HEK293 (cell line): ENCODE measurements around the gene ABCA7.

Source experiments
- CTCF ChIA-PET: fragments of 350-600 bp; formaldehyde crosslinking; extraction: SDS; loops from one replicate; lab custom pipeline; 2021; ENCODE audit warnings: antibody characterized with exemption; lab: Yijun Ruan, JAX
- POLR2A ChIA-PET: fragments of 300-600 bp; formaldehyde crosslinking; extraction: SDS; loops from one replicate; lab custom pipeline; 2020; ENCODE audit warnings: antibody characterized with exemption, inconsistent platforms; lab: Yijun Ruan, JAX
- H3K27ac ChIP-seq: fragments of 200-500 bp; sonication (Bioruptor generic); 2 replicates; pipeline ENCODE4 v1.5.1; 2014; ENCODE audit warnings: low read depth, low read length, control low read depth, inconsistent platforms; ENCODE audit errors: extremely low read depth
- H3K36me3 ChIP-seq, 2 experiments: fragments of 200-500 bp in 1 of 2; sonication (Bioruptor generic) in 1 of 2; 1 replicate in 1 of 2; 2 replicates in 1 of 2; pipeline ENCODE4 v1.5.1; 2014 to 2017; ENCODE audit warnings: inconsistent platforms in 2 of 2, low read length in 2 of 2; ENCODE audit not compliant: control insufficient read depth in 2 of 2, insufficient read depth in 1 of 2
- H3K4me1 ChIP-seq: fragments of 200-500 bp; sonication (Bioruptor generic); 2 replicates; pipeline ENCODE4 v1.5.1; 2014; ENCODE audit warnings: mild to moderate bottlenecking, low read length, inconsistent platforms; ENCODE audit not compliant: control insufficient read depth, insufficient read depth
- H3K4me3 ChIP-seq: 2 replicates; pipeline ENCODE4 v1.5.1; 2011; ENCODE audit warnings: low read depth, mild to moderate bottlenecking, control low read depth, low read length, moderate library complexity
- H3K9me3 ChIP-seq: fragments of 200-500 bp; sonication (Bioruptor generic); 2 replicates; pipeline ENCODE4 v1.5.1; 2014; ENCODE audit warnings: low read depth, low read length, inconsistent platforms; ENCODE audit not compliant: control insufficient read depth, insufficient read depth
- GLI4 ChIP-seq: fragments of 450-650 bp; formaldehyde crosslinking; IDR thresholded peaks from 2 replicates; pipeline ENCODE4 v1.5.1; 2016; ENCODE audit warnings: missing biosample characterization, missing genetic modification characterization
- GLIS1 ChIP-seq: fragments of 450-650 bp; formaldehyde crosslinking; IDR thresholded peaks from 2 replicates; pipeline ENCODE4 v1.5.1; 2016; ENCODE audit warnings: missing biosample characterization, missing genetic modification characterization
- HOXC10 ChIP-seq: sonication (generic); formaldehyde crosslinking; IDR thresholded peaks from 2 replicates; pipeline ENCODE4 v1.8.1; 2023; ENCODE audit warnings: mild to moderate bottlenecking, missing genetic modification reagents
- KLF1 ChIP-seq: fragments of 450-650 bp; formaldehyde crosslinking; IDR thresholded peaks from 2 replicates; pipeline ENCODE4 v1.5.1; 2016; ENCODE audit warnings: missing biosample characterization, missing genetic modification characterization
- KLF8 ChIP-seq: fragments of 450-650 bp; formaldehyde crosslinking; IDR thresholded peaks from 2 replicates; pipeline ENCODE4 v1.5.1; 2016; ENCODE audit warnings: missing biosample characterization, missing genetic modification characterization
- MZF1 ChIP-seq: fragments of 450-650 bp; formaldehyde crosslinking; IDR thresholded peaks from 2 replicates; pipeline ENCODE4 v1.5.1; 2017; ENCODE audit warnings: missing biosample characterization, missing genetic modification characterization, borderline replicate concordance
- SP2 ChIP-seq: fragments of 450-650 bp; formaldehyde crosslinking; IDR thresholded peaks from 2 replicates; pipeline ENCODE4 v1.5.1; 2016; ENCODE audit warnings: missing biosample characterization, missing genetic modification characterization
- SP3 ChIP-seq: fragments of 450-650 bp; formaldehyde crosslinking; IDR thresholded peaks from 2 replicates; pipeline ENCODE4 v1.5.1; 2016; ENCODE audit warnings: missing biosample characterization, missing genetic modification characterization
- ZBTB20 ChIP-seq: fragments of 450-650 bp; formaldehyde crosslinking; IDR thresholded peaks from 2 replicates; pipeline ENCODE4 v1.5.1; 2016; ENCODE audit warnings: missing biosample characterization, missing genetic modification characterization
- ZNF138 ChIP-seq: fragments of 450-650 bp; formaldehyde crosslinking; IDR thresholded peaks from 2 replicates; pipeline ENCODE4 v1.5.1; 2016; ENCODE audit warnings: missing biosample characterization, missing genetic modification characterization, borderline replicate concordance
- ZNF221 ChIP-seq: fragments of 450-650 bp; formaldehyde crosslinking; IDR thresholded peaks from 2 replicates; pipeline ENCODE4 v1.5.1; 2017; ENCODE audit warnings: missing biosample characterization, missing genetic modification characterization, borderline replicate concordance
- ZNF266 ChIP-seq: fragments of 450-650 bp; formaldehyde crosslinking; IDR thresholded peaks from 2 replicates; pipeline ENCODE4 v1.5.1; 2016; ENCODE audit warnings: missing biosample characterization, missing genetic modification characterization, low read depth
- ZNF48 ChIP-seq: fragments of 450-650 bp; formaldehyde crosslinking; IDR thresholded peaks from 2 replicates; pipeline ENCODE4 v1.5.1; 2016; ENCODE audit warnings: missing biosample characterization, missing genetic modification characterization
- ZNF621 ChIP-seq: fragments of 450-650 bp; formaldehyde crosslinking; IDR thresholded peaks from 2 replicates; pipeline ENCODE4 v1.5.1; 2017; ENCODE audit warnings: missing biosample characterization, missing genetic modification characterization
- ZNF768 ChIP-seq: fragments of 450-650 bp; formaldehyde crosslinking; IDR thresholded peaks from 2 replicates; pipeline ENCODE4 v1.5.1; 2018; ENCODE audit warnings: missing biosample characterization, mild to moderate bottlenecking, missing genetic modification characterization
- ZSCAN16 ChIP-seq: fragments of 450-650 bp; formaldehyde crosslinking; IDR thresholded peaks from 2 replicates; pipeline ENCODE4 v1.5.1; 2016; ENCODE audit warnings: missing biosample characterization, missing genetic modification characterization
- TF ChIP-seq, protein P1 (sequence below): fragments of 450-650 bp; formaldehyde crosslinking; IDR thresholded peaks from 2 replicates; pipeline ENCODE4 v1.5.1; 2016; ENCODE audit warnings: missing biosample characterization, missing genetic modification characterization
- TF ChIP-seq, protein P2 (sequence below): sonication (generic); formaldehyde crosslinking; IDR thresholded peaks from 2 replicates; pipeline ENCODE4 v1.8.1; 2022; ENCODE audit warnings: mild to moderate bottlenecking, moderate library complexity, missing genetic modification reagents
- TF ChIP-seq, protein P3 (sequence below): fragments of 450-650 bp; formaldehyde crosslinking; IDR thresholded peaks from 2 replicates; pipeline ENCODE4 v1.5.1; 2017; ENCODE audit warnings: missing biosample characterization, mild to moderate bottlenecking, missing genetic modification characterization, moderate library complexity
- TF ChIP-seq, protein P4 (sequence below): fragments of 450-650 bp; formaldehyde crosslinking; optimal IDR thresholded peaks from 2 replicates; pipeline ENCODE3; 2016; ENCODE audit warnings: missing biosample characterization, mild to moderate bottlenecking, missing genetic modification characterization
- TF ChIP-seq, protein P5 (sequence below): fragments of 450-650 bp; formaldehyde crosslinking; IDR thresholded peaks from 2 replicates; pipeline ENCODE4 v1.5.1; 2016; ENCODE audit warnings: missing biosample characterization, missing genetic modification characterization

The ABCA7 gene

DNA sequence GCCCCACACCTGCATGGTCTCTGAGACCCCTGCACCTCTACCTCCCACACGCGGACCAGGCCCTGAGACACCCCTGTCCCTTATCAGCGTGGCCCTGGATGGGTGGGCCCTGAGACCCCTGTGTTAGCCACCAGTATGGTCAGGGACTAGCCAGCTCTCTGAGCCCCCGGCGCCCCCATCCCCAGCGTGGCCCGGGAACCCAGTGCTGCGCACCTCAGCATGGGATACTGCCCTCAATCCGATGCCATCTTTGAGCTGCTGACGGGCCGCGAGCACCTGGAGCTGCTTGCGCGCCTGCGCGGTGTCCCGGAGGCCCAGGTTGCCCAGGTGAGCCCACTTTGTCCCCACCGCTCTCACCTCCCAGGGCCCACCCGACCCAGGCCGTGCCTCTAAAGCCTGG lies 22.1 kb downstream of the ABCA7 start (continued):
- TF ChIP-seq ZNF768 (tag by site-specific recombination): no peak
- TF ChIP-seq ZNF48: no peak

DNA sequence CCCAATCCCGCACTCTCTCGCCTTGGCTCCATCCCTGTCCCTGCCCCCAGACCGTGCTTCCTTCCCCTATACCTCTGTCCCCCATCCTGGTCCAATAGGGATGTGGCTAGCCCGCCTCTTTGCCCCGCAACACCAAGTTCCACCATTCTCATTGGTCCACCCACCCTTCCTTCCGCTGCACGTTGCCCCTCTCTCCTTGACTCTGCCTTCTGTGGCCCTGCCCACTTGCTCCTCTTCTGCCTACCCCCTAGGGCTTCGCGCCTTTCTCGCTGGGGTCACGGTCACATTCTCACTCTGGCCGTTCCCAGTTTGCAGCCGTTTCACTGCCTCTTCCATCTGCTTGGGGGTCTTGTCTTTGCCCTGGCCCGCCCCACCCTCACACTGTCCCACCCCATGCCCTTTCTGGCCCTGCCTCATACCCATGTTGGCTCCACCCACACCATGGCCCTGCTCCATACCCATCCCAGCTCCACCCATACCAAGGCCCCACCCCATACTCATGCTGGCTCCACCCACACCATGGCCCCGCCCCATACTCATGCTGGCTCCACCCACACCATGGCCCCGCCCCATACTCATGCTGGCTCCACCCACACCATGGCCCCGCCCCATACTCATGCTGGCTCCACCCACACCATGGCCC lies 22.6 kb downstream of the ABCA7 start:
- ChIA-PET CTCF (no interaction called here), POLR2A (interaction anchor here (0.6 kb wide), 1 partner anchor 19 kb away, joined by 3 read pairs; no protein-coding TSS in a partner anchor)
- peaks cover 2% of the 10 kb centered on the region; the same call in 1 of the 2 replicates for H3K4me1 ChIP-seq

DNA sequence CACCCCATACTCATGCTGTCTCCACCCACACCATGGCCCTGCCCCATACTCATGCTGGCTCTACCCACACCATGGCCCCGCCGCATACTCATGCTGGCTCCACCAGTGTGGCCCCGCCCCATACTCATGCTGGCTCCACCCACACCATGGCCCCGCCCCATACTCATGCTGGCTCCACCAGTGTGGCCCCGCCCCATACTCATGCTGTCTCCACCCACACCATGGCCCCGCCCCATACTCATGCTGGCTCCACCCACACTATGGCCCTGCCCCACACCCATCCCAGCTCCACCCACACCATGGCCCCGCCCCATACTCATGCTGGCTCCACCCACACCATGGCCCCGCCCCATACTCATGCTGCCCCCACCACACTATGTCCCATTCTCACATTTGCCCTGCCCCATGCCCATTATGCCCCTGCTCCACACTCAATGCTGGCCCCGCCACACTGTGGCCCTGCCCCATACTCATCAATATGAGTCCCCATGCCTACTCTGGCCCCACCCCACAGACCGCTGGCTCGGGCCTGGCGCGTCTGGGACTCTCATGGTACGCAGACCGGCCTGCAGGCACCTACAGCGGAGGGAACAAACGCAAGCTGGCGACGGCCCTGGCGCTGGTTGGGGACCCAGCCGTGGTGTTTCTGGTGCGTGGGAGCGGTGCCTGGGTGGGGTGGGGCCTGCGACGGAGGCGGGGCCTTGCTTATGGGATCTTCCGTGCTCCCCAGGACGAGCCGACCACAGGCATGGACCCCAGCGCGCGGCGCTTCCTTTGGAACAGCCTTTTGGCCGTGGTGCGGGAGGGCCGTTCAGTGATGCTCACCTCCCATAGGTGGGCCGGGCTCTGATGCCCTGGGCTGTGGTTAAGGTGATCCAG lies 23.4 kb downstream of the ABCA7 start:
- Histone ChIP-seq H3K4me1 (peaks cover 2% of the 10 kb centered on the region; the same call in 1 of the 2 replicates), H3K9me3 (no peaks in the 10 kb centered on the region), H3K4me3 (no peak overlapping the region), H3K27ac (no peak overlapping the region), H3K36me3 (peaks cover 0 to 8% of the 10 kb centered on the region in 2 experiments; a peak in 2 of 3 replicates)
- CTCF ChIA-PET: interaction anchor here (0.5 to 2.1 kb wide), 2 partner anchors 37 kb away, joined by 3 to 11 read pairs; partner anchors contain the start of gene CNN2
- POLR2A ChIA-PET: no interaction called here
- TF ChIP-seq ZNF138: no peak
- TF ChIP-seq, protein P1, sequence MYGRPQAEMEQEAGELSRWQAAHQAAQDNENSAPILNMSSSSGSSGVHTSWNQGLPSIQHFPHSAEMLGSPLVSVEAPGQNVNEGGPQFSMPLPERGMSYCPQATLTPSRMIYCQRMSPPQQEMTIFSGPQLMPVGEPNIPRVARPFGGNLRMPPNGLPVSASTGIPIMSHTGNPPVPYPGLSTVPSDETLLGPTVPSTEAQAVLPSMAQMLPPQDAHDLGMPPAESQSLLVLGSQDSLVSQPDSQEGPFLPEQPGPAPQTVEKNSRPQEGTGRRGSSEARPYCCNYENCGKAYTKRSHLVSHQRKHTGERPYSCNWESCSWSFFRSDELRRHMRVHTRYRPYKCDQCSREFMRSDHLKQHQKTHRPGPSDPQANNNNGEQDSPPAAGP: no peak
- no peak for TF ChIP-seq MZF1
- no peak for TF ChIP-seq GLI4
- no peak for TF ChIP-seq ZNF621 (tag by site-specific recombination)
- TF ChIP-seq, protein P2, sequence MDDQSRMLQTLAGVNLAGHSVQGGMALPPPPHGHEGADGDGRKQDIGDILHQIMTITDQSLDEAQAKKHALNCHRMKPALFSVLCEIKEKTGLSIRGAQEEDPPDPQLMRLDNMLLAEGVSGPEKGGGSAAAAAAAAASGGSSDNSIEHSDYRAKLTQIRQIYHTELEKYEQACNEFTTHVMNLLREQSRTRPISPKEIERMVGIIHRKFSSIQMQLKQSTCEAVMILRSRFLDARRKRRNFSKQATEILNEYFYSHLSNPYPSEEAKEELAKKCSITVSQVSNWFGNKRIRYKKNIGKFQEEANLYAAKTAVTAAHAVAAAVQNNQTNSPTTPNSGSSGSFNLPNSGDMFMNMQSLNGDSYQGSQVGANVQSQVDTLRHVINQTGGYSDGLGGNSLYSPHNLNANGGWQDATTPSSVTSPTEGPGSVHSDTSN (CRISPR knock-in tag): no peak
- TF ChIP-seq HOXC10 (CRISPR knock-in tag): no peak
- TF ChIP-seq SP2 (tag by site-specific recombination): peak; percentile 7; the same call in 1 of the 2 replicates
- TF ChIP-seq, protein P3, sequence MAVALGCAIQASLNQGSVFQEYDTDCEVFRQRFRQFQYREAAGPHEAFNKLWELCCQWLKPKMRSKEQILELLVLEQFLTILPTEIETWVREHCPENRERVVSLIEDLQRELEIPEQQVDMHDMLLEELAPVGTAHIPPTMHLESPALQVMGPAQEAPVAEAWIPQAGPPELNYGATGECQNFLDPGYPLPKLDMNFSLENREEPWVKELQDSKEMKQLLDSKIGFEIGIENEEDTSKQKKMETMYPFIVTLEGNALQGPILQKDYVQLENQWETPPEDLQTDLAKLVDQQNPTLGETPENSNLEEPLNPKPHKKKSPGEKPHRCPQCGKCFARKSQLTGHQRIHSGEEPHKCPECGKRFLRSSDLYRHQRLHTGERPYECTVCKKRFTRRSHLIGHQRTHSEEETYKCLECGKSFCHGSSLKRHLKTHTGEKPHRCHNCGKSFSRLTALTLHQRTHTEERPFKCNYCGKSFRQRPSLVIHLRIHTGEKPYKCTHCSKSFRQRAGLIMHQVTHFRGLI: no peak
- TF ChIP-seq, protein P4, sequence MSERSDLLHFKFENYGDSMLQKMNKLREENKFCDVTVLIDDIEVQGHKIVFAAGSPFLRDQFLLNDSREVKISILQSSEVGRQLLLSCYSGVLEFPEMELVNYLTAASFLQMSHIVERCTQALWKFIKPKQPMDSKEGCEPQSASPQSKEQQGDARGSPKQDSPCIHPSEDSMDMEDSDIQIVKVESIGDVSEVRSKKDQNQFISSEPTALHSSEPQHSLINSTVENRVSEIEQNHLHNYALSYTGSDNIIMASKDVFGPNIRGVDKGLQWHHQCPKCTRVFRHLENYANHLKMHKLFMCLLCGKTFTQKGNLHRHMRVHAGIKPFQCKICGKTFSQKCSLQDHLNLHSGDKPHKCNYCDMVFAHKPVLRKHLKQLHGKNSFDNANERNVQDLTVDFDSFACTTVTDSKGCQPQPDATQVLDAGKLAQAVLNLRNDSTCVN (tag by site-specific recombination): no peak
- TF ChIP-seq ZBTB20 (tag by site-specific recombination): no peak
- peak; percentile 39 for TF ChIP-seq SP3 (tag by site-specific recombination)
- no peak for TF ChIP-seq ZNF266
- TF ChIP-seq KLF8 (tag by site-specific recombination): peak; percentile 96
- TF ChIP-seq ZSCAN16: no peak

More for the DNA sequence above, 22.6 kb downstream of the ABCA7 start:
- Histone ChIP-seq H3K4me3 (no peak overlapping the region), H3K36me3 (peaks cover 0 to 14% of the 10 kb centered on the region in 2 experiments; a peak in 2 of 3 replicates), H3K9me3 (no peaks in the 10 kb centered on the region), H3K27ac (no peak overlapping the region)
- peak; percentile 57 for TF ChIP-seq KLF1
- TF ChIP-seq KLF8 (tag by site-specific recombination): 0 out of 2 replicates have a peak, but pooled peaks have one; percentile 18
- peak; percentile 36; the same call in 1 of the 2 replicates for TF ChIP-seq GLIS1
- TF ChIP-seq, protein P5, sequence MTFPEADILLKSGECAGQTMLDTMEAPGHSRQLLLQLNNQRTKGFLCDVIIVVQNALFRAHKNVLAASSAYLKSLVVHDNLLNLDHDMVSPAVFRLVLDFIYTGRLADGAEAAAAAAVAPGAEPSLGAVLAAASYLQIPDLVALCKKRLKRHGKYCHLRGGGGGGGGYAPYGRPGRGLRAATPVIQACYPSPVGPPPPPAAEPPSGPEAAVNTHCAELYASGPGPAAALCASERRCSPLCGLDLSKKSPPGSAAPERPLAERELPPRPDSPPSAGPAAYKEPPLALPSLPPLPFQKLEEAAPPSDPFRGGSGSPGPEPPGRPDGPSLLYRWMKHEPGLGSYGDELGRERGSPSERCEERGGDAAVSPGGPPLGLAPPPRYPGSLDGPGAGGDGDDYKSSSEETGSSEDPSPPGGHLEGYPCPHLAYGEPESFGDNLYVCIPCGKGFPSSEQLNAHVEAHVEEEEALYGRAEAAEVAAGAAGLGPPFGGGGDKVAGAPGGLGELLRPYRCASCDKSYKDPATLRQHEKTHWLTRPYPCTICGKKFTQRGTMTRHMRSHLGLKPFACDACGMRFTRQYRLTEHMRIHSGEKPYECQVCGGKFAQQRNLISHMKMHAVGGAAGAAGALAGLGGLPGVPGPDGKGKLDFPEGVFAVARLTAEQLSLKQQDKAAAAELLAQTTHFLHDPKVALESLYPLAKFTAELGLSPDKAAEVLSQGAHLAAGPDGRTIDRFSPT: peak; percentile 19; the same call in 1 of the 2 replicates
- no peak for TF ChIP-seq ZNF221
